HEK293 (cell line): ENCODE results near the gene RBFOX1.

ENCODE experiments used
- CTCF ChIA-PET: fragments of 350-600 bp; formaldehyde crosslinking; extraction: SDS; loops from one replicate; lab custom pipeline; 2021; ENCODE audit warnings: antibody characterized with exemption; lab: Yijun Ruan, JAX
- POLR2A ChIA-PET: fragments of 300-600 bp; formaldehyde crosslinking; extraction: SDS; loops from one replicate; lab custom pipeline; 2020; ENCODE audit warnings: antibody characterized with exemption, inconsistent platforms; lab: Yijun Ruan, JAX
- H3K27ac ChIP-seq: fragments of 200-500 bp; sonication (Bioruptor generic); 2 replicates; pipeline ENCODE4 v1.5.1; 2014; ENCODE audit warnings: low read depth, low read length, control low read depth, inconsistent platforms; ENCODE audit errors: extremely low read depth
- H3K36me3 ChIP-seq, 2 experiments: fragments of 200-500 bp in 1 of 2; sonication (Bioruptor generic) in 1 of 2; 1 replicate in 1 of 2; 2 replicates in 1 of 2; pipeline ENCODE4 v1.5.1; 2014 to 2017; ENCODE audit warnings: inconsistent platforms in 2 of 2, low read length in 2 of 2; ENCODE audit not compliant: control insufficient read depth in 2 of 2, insufficient read depth in 1 of 2
- H3K4me1 ChIP-seq: fragments of 200-500 bp; sonication (Bioruptor generic); 2 replicates; pipeline ENCODE4 v1.5.1; 2014; ENCODE audit warnings: mild to moderate bottlenecking, low read length, inconsistent platforms; ENCODE audit not compliant: control insufficient read depth, insufficient read depth
- H3K4me3 ChIP-seq: 2 replicates; pipeline ENCODE4 v1.5.1; 2011; ENCODE audit warnings: low read depth, mild to moderate bottlenecking, control low read depth, low read length, moderate library complexity
- H3K9me3 ChIP-seq: fragments of 200-500 bp; sonication (Bioruptor generic); 2 replicates; pipeline ENCODE4 v1.5.1; 2014; ENCODE audit warnings: low read depth, low read length, inconsistent platforms; ENCODE audit not compliant: control insufficient read depth, insufficient read depth
- MEIS1 ChIP-seq: sonication (generic); formaldehyde crosslinking; IDR thresholded peaks from 2 replicates; pipeline ENCODE4 v1.8.1; 2022; ENCODE audit warnings: missing genetic modification reagents, mild to moderate bottlenecking, borderline replicate concordance
- OSR2 ChIP-seq: fragments of 450-650 bp; formaldehyde crosslinking; IDR thresholded peaks from 2 replicates; pipeline ENCODE4 v1.5.1; 2016; ENCODE audit warnings: missing biosample characterization, missing genetic modification characterization
- ZBTB17 ChIP-seq: fragments of 450-650 bp; formaldehyde crosslinking; IDR thresholded peaks from 2 replicates; pipeline ENCODE4 v1.5.1; 2016; ENCODE audit warnings: missing biosample characterization, missing genetic modification characterization
- ZBTB20 ChIP-seq: fragments of 450-650 bp; formaldehyde crosslinking; IDR thresholded peaks from 2 replicates; pipeline ENCODE4 v1.5.1; 2016; ENCODE audit warnings: missing biosample characterization, missing genetic modification characterization
- ZNF114 ChIP-seq: fragments of 450-650 bp; formaldehyde crosslinking; IDR thresholded peaks from 2 replicates; pipeline ENCODE4 v1.5.0; 2017; ENCODE audit warnings: missing biosample characterization, missing genetic modification characterization
- ZNF121 ChIP-seq: fragments of 450-650 bp; formaldehyde crosslinking; IDR thresholded peaks from 2 replicates; pipeline ENCODE4 v1.5.1; 2016; ENCODE audit warnings: missing biosample characterization, missing genetic modification characterization
- ZNF16 ChIP-seq: fragments of 450-650 bp; formaldehyde crosslinking; IDR thresholded peaks from 2 replicates; pipeline ENCODE4 v1.5.1; 2016; ENCODE audit warnings: low read depth, missing biosample characterization, missing genetic modification characterization
- ZNF248 ChIP-seq: fragments of 450-650 bp; formaldehyde crosslinking; IDR thresholded peaks from 2 replicates; pipeline ENCODE4 v1.5.1; 2017; ENCODE audit warnings: missing biosample characterization, missing genetic modification characterization
- ZNF350 ChIP-seq: fragments of 450-650 bp; formaldehyde crosslinking; IDR thresholded peaks from 2 replicates; pipeline ENCODE4 v1.5.0; 2017; ENCODE audit warnings: missing biosample characterization, mild to moderate bottlenecking, missing genetic modification characterization
- ZNF366 ChIP-seq: fragments of 450-650 bp; formaldehyde crosslinking; conservative IDR thresholded peaks from 2 replicates; pipeline ENCODE4 v1.5.1; 2016; ENCODE audit warnings: missing biosample characterization, missing genetic modification characterization
- ZNF37A ChIP-seq: fragments of 450-650 bp; IDR thresholded peaks from 2 replicates; pipeline ENCODE4 v1.5.1; 2018; ENCODE audit warnings: missing biosample characterization, missing genetic modification characterization
- ZNF423 ChIP-seq: fragments of 450-650 bp; formaldehyde crosslinking; IDR thresholded peaks from 2 replicates; pipeline ENCODE4 v1.5.1; 2016; ENCODE audit warnings: missing biosample characterization, missing genetic modification characterization
- ZNF449 ChIP-seq: fragments of 450-650 bp; formaldehyde crosslinking; IDR thresholded peaks from 2 replicates; pipeline ENCODE4 v1.5.1; 2017; ENCODE audit warnings: missing biosample characterization, mild to moderate bottlenecking, missing genetic modification characterization, moderate library complexity
- ZNF560 ChIP-seq: fragments of 450-650 bp; formaldehyde crosslinking; IDR thresholded peaks from 2 replicates; pipeline ENCODE4 v1.5.1; 2017; ENCODE audit warnings: missing biosample characterization, missing genetic modification characterization, borderline replicate concordance
- ZNF596 ChIP-seq: fragments of 450-650 bp; IDR thresholded peaks from 2 replicates; pipeline ENCODE4 v1.5.0; 2018; ENCODE audit warnings: missing biosample characterization, mild to moderate bottlenecking, missing genetic modification characterization, moderate library complexity
- ZNF610 ChIP-seq: fragments of 450-650 bp; formaldehyde crosslinking; IDR thresholded peaks from 2 replicates; pipeline ENCODE4 v1.5.1; 2016; ENCODE audit warnings: missing biosample characterization, missing genetic modification characterization, borderline replicate concordance
- ZNF623 ChIP-seq: fragments of 450-650 bp; formaldehyde crosslinking; IDR thresholded peaks from 2 replicates; pipeline ENCODE4 v1.5.1; 2016; ENCODE audit warnings: missing biosample characterization, missing genetic modification characterization
- ZNF629 ChIP-seq: fragments of 450-650 bp; formaldehyde crosslinking; IDR thresholded peaks from 2 replicates; pipeline ENCODE4 v1.5.1; 2017; ENCODE audit warnings: missing biosample characterization, missing genetic modification characterization
- ZNF670 ChIP-seq: fragments of 450-650 bp; formaldehyde crosslinking; IDR thresholded peaks from 2 replicates; pipeline ENCODE4 v1.5.1; 2016; ENCODE audit warnings: missing biosample characterization, missing genetic modification characterization, low read depth
- ZNF692 ChIP-seq: fragments of 450-650 bp; formaldehyde crosslinking; IDR thresholded peaks from 2 replicates; pipeline ENCODE4 v1.5.1; 2016; ENCODE audit warnings: missing biosample characterization, missing genetic modification characterization
- ZNF701 ChIP-seq: fragments of 450-650 bp; formaldehyde crosslinking; IDR thresholded peaks from 2 replicates; pipeline ENCODE4 v1.5.1; 2016; ENCODE audit warnings: missing biosample characterization, missing genetic modification characterization
- ZNF843 ChIP-seq: fragments of 450-650 bp; formaldehyde crosslinking; IDR thresholded peaks from 2 replicates; pipeline ENCODE4 v1.5.1; 2016; ENCODE audit warnings: missing biosample characterization, missing genetic modification characterization
- TF ChIP-seq, protein P1 (sequence below): fragments of 450-650 bp; formaldehyde crosslinking; IDR thresholded peaks from 2 replicates; pipeline ENCODE4 v1.5.1; 2017; ENCODE audit warnings: missing biosample characterization, missing genetic modification characterization
- TF ChIP-seq, protein P2 (sequence below): fragments of 450-650 bp; formaldehyde crosslinking; IDR thresholded peaks from 2 replicates; pipeline ENCODE4 v1.5.1; 2016; ENCODE audit warnings: missing biosample characterization, missing genetic modification characterization
- TF ChIP-seq, protein P3 (sequence below): fragments of 450-650 bp; formaldehyde crosslinking; conservative IDR thresholded peaks from 2 replicates; pipeline ENCODE4 v1.5.1; 2016; ENCODE audit warnings: low read depth, missing biosample characterization, missing genetic modification characterization
- TF ChIP-seq, protein P4 (sequence below): fragments of 450-650 bp; formaldehyde crosslinking; IDR thresholded peaks from 2 replicates; pipeline ENCODE4 v1.5.1; 2017; ENCODE audit warnings: missing biosample characterization, missing genetic modification characterization

Gene RBFOX1

GRCh38 chr16:7340938-7341337, 8.3 kb downstream of the RBFOX1 start (continued):
- no peak for TF ChIP-seq ZNF670
- TF ChIP-seq, protein P1, sequence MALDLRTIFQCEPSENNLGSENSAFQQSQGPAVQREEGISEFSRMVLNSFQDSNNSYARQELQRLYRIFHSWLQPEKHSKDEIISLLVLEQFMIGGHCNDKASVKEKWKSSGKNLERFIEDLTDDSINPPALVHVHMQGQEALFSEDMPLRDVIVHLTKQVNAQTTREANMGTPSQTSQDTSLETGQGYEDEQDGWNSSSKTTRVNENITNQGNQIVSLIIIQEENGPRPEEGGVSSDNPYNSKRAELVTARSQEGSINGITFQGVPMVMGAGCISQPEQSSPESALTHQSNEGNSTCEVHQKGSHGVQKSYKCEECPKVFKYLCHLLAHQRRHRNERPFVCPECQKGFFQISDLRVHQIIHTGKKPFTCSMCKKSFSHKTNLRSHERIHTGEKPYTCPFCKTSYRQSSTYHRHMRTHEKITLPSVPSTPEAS (tag by site-specific recombination) = no peak
- no peak for TF ChIP-seq ZNF623 (tag by site-specific recombination)
- TF ChIP-seq ZNF560 = no peak
- TF ChIP-seq, protein P2, sequence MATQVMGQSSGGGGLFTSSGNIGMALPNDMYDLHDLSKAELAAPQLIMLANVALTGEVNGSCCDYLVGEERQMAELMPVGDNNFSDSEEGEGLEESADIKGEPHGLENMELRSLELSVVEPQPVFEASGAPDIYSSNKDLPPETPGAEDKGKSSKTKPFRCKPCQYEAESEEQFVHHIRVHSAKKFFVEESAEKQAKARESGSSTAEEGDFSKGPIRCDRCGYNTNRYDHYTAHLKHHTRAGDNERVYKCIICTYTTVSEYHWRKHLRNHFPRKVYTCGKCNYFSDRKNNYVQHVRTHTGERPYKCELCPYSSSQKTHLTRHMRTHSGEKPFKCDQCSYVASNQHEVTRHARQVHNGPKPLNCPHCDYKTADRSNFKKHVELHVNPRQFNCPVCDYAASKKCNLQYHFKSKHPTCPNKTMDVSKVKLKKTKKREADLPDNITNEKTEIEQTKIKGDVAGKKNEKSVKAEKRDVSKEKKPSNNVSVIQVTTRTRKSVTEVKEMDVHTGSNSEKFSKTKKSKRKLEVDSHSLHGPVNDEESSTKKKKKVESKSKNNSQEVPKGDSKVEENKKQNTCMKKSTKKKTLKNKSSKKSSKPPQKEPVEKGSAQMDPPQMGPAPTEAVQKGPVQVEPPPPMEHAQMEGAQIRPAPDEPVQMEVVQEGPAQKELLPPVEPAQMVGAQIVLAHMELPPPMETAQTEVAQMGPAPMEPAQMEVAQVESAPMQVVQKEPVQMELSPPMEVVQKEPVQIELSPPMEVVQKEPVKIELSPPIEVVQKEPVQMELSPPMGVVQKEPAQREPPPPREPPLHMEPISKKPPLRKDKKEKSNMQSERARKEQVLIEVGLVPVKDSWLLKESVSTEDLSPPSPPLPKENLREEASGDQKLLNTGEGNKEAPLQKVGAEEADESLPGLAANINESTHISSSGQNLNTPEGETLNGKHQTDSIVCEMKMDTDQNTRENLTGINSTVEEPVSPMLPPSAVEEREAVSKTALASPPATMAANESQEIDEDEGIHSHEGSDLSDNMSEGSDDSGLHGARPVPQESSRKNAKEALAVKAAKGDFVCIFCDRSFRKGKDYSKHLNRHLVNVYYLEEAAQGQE (tag by site-specific recombination) = no peak
- TF ChIP-seq ZNF629 (tag by site-specific recombination) = no peak
- TF ChIP-seq, protein P3, sequence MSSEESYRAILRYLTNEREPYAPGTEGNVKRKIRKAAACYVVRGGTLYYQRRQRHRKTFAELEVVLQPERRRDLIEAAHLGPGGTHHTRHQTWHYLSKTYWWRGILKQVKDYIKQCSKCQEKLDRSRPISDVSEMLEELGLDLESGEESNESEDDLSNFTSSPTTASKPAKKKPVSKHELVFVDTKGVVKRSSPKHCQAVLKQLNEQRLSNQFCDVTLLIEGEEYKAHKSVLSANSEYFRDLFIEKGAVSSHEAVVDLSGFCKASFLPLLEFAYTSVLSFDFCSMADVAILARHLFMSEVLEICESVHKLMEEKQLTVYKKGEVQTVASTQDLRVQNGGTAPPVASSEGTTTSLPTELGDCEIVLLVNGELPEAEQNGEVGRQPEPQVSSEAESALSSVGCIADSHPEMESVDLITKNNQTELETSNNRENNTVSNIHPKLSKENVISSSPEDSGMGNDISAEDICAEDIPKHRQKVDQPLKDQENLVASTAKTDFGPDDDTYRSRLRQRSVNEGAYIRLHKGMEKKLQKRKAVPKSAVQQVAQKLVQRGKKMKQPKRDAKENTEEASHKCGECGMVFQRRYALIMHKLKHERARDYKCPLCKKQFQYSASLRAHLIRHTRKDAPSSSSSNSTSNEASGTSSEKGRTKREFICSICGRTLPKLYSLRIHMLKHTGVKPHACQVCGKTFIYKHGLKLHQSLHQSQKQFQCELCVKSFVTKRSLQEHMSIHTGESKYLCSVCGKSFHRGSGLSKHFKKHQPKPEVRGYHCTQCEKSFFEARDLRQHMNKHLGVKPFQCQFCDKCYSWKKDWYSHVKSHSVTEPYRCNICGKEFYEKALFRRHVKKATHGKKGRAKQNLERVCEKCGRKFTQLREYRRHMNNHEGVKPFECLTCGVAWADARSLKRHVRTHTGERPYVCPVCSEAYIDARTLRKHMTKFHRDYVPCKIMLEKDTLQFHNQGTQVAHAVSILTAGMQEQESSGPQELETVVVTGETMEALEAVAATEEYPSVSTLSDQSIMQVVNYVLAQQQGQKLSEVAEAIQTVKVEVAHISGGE = no peak
- TF ChIP-seq ZNF449 (tag by site-specific recombination) = no peak
- TF ChIP-seq ZNF16 (tag by site-specific recombination) = no peak
- TF ChIP-seq ZNF37A (tag by site-specific recombination) = no peak
- TF ChIP-seq OSR2 (tag by site-specific recombination) = no peak
- TF ChIP-seq ZBTB20 (tag by site-specific recombination) = no peak

GRCh38 chr16:7342598-7342997, 10.0 kb downstream of the RBFOX1 start:
- Histone ChIP-seq H3K4me1 (no peaks in the 10 kb centered on the region), H3K4me3 (no peak overlapping the region), H3K9me3 (no peaks in the 10 kb centered on the region), H3K27ac (no peak overlapping the region), H3K36me3 (no peaks in the 10 kb centered on the region)
- POLR2A ChIA-PET = no interaction called here
- CTCF ChIA-PET = no interaction called here
- no peak for TF ChIP-seq ZNF596 (tag by site-specific recombination)
- no peak for TF ChIP-seq ZNF692
- TF ChIP-seq ZNF121 (tag by site-specific recombination) = no peak
- TF ChIP-seq, protein P4, sequence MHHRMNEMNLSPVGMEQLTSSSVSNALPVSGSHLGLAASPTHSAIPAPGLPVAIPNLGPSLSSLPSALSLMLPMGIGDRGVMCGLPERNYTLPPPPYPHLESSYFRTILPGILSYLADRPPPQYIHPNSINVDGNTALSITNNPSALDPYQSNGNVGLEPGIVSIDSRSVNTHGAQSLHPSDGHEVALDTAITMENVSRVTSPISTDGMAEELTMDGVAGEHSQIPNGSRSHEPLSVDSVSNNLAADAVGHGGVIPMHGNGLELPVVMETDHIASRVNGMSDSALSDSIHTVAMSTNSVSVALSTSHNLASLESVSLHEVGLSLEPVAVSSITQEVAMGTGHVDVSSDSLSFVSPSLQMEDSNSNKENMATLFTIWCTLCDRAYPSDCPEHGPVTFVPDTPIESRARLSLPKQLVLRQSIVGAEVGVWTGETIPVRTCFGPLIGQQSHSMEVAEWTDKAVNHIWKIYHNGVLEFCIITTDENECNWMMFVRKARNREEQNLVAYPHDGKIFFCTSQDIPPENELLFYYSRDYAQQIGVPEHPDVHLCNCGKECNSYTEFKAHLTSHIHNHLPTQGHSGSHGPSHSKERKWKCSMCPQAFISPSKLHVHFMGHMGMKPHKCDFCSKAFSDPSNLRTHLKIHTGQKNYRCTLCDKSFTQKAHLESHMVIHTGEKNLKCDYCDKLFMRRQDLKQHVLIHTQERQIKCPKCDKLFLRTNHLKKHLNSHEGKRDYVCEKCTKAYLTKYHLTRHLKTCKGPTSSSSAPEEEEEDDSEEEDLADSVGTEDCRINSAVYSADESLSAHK = no peak
- TF ChIP-seq MEIS1 = no peak
- no peak for TF ChIP-seq ZBTB17 (tag by site-specific recombination)
- TF ChIP-seq ZNF248 (tag by site-specific recombination) = no peak
- no peak for TF ChIP-seq ZNF366 (tag by site-specific recombination)
- TF ChIP-seq ZNF843 = no peak
- no peak for TF ChIP-seq ZNF701 (tag by site-specific recombination)
- TF ChIP-seq ZNF114 (tag by site-specific recombination) = no peak
- TF ChIP-seq ZNF610 = no peak
- no peak for TF ChIP-seq ZNF350 (tag by site-specific recombination)
- TF ChIP-seq ZNF423 = no peak
